Epithelial cell of alveolus of lung (primary cell): ENCODE measurements around the gene CHCHD4. TPM values are rescaled to one million over a fixed set of nuclear protein-coding genes. Genes with fewer than 3 reads are reported as not detected.

ENCODE experiments used
- total RNA-seq: library from RNA; depleted of rRNA; stranded (reverse); fragments of >200 nt; gene quantifications from 2 replicates; pipeline ENCODE4 v1.2.1, GENCODE V29; 2015

The CHCHD4 gene
- total RNA-seq = 13.4 and 17.7 TPM in 2 replicates

GRCh38 chr3:14124615-14125192, at the start of gene CHCHD4, which contains the start of gene TMEM43:
Gene CHCHD4, minus strand, starts transcription at chr3:14124870. Its CDS starts 194 bp downstream, at chr3:14124676.
Gene TMEM43, plus strand, starts transcription at chr3:14125052. Its CDS starts 142 bp downstream, at chr3:14125194.

Other genes with a start within 250 kb of the CHCHD4 start
- gene WNT7A, start 244.8 kb downstream of the CHCHD4 start, total RNA-seq = 1.3 TPM in 1 of 2 replicates, not detected in the other
- gene TMEM43, start 182 bp upstream of the CHCHD4 start, total RNA-seq = 73.2 and 97.9 TPM in 2 replicates
- gene XPC, start 53.7 kb upstream of the CHCHD4 start, total RNA-seq = 29.5 and 47.1 TPM in 2 replicates
- gene LSM3, start 53.9 kb upstream of the CHCHD4 start, total RNA-seq = 12.1 and 13.2 TPM in 2 replicates